CD4-positive, alpha-beta T cell treated with Interferon gamma for 1 hour (primary cell): Measurements from ENCODE around the gene CXCL6.

Experiments
- DNase-seq: peaks from one replicate; pipeline ENCODE4 v3.0.0-alpha.2; 2020

Gene CXCL6

DNA sequence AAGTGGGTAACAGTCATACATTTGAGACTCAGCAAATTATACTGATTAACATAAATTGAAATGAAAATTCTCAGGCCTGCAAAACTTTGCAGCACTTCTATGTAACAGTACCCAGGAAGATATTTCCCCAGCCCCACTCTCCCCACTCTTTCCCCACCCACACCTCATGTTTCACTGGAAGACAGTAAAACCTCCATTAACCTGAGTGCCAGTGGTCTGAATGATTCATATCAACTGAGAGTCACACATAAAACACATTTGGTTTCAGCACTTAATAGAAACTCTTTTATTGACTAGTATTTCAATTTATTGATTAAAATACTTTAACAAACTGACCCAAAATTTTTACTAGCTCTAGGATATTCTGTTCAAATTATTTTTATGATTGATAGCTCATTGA is 6.9 kb downstream of the CXCL6 start:
- no peak for DNase-seq

- no peak for DNase-seq
These were observed 7.9 kb downstream of the CXCL6 start for GRCh38 chr4:73844345-73844744.

DNA sequence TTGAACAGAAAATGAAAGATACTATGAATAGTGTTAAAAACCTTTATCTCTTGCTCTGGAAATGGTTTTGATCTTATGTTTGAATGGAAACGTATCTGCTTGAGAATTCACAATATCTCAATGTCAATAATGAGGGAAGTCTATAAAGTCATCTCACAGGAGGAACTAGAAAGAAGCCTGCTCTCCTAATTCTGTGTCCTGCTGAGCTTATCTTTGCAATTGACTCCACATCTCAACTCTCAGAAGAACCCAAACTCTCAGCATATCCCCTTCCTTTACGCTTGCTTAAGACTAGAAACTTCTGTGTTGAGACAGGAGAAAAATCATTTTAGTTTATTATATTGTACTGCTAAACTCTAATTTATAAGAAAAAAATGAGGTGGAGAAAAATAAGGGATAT is 8.3 kb downstream of the CXCL6 start:
- DNase-seq = no peak

DNA sequence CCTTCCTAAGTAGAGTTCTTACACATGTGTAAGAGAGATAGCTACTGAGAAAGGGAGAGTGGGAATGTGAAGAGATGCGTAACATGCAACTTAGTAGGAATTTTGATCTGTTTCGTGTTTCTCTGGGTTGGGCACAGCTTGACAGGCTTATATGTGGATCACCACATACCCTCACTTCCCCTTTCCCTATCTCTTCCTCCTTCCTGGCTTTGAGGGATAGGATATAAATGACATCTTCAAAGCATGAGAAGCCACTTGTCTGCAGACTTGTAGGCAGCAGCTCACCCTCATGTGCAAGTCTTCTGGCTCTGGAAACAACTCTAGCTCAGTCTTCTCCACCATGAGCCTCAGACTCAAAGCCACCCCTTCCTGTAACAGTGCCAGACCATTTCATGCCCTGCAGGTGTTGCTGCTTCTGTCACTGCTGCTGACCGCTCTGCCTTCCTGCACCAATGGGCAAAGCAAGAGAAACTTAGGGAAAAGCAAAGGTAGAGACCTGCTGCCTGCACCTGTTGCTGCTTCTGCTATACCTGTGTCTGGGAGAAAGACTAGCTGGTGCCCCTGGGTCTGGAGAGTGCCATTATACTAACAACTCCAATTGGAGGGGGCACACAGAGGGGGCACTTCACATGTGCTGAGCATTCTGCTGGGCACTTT is 11.2 kb downstream of the CXCL6 start:
- no peak for DNase-seq

GRCh38 chr4:73848183-73848777 is 11.8 kb downstream of the CXCL6 start:
- no peak for DNase-seq

- DNase-seq = no peak
These were observed 13.9 kb downstream of the CXCL6 start for GRCh38 chr4:73850261-73850970.

- DNase-seq = no peak
These were observed 14.8 kb downstream of the CXCL6 start for GRCh38 chr4:73851293-73851692.

DNA sequence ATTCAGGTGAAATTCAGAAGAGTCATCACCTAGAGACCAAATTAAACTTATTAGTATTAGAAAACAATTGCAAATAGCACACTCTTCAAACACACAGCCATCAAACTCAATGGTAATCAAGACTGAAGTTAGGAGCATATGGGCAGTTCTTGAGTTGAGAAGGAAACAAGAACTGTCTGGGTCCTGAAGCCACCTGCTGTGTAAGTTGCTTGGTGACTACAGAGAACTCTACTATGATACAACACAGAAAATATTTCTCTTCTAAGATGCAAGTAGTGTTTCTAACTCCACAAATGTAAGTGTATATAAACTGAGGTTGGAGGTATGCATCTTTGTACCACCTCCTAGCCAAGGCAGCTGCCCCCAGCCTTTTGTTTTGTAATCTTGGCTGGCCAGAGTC is 16.3 kb downstream of the CXCL6 start:
- DNase-seq = no peak

DNA sequence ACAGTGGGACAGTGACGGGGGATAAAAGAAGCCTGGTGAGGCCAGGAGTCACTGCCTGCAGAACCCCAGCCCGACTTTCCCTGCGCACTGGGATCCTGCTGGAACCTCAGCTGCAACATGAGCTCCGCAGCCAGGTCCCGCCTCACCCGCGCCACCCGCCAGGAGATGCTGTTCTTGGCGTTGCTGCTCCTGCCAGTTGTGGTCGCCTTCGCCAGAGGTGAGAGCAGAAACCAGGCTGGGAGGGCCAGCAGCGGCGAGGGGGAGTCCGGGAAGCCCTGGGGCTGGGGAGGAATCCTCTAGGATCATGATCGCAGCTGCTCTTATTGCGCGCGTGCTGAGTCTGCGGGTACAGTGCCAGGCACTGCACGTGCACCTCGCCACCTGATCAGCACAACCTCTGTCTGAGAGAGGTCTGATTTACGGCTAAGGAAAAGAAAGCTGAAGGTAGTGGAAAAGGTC is 16.8 kb downstream of the CXCL6 start, which contains the start of gene PF4V1:
PF4V1 (plus strand) TSS at position 51 of the 459 bp plus-strand sequence; CDS start at position 118, 67 bp downstream.
- DNase-seq = no peak

GRCh38 chr4:73853718-73854473 is 17.4 kb downstream of the CXCL6 start:
- DNase-seq = no peak

- no peak for DNase-seq
These were observed 18.9 kb downstream of the CXCL6 start for GRCh38 chr4:73855406-73855805.

- no peak for DNase-seq
These were observed 20.0 kb downstream of the CXCL6 start for GRCh38 chr4:73856518-73856917.

GRCh38 chr4:73859614-73860088 is 23.2 kb downstream of the CXCL6 start:
- no peak for DNase-seq

DNA sequence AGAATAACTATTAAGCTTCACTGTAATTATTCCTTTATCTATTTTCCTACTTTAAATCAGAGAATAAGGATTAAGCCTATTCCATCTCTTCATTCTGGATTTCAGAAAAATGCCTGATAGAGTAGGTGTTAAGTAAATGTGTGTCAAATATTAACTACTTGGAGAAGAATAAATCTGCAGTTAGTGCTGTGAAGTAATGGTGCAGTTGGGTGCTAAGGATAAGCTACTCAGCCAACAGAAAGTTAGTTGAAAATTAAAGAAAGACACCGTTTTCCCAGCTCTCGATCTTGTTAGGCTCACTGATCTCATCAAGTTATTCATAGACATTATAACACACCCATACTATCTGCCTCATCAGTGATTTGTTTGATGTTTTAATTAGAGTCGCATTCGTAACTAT is 23.7 kb downstream of the CXCL6 start:
- no peak for DNase-seq

DNA sequence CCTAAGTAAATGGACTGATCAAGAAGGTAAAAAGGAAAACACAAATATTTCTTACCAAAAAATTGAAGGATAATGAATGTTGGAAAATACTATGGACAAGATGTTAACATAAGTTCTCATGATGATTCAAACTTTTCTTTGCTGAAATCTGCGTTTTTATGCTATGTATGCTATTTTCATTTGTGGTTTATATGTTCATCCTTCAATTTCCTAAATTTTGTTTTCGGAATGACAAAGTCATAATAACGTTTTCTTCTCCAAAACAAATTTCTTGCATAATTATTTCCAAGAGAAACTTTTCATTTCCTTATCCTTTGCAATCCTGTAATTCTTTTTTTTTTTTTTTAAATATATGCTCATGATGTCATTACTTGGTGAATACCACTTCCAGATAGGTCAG is 24.4 kb downstream of the CXCL6 start:
- DNase-seq = no peak

GRCh38 chr4:73862322-73862721 is 25.8 kb downstream of the CXCL6 start:
- DNase-seq = no peak

- DNase-seq = no peak
These were observed 27.9 kb downstream of the CXCL6 start for GRCh38 chr4:73864365-73864764.

GRCh38 chr4:73864961-73865360 is 28.5 kb downstream of the CXCL6 start:
- no peak for DNase-seq

- DNase-seq = no peak
These were observed 29.1 kb downstream of the CXCL6 start for GRCh38 chr4:73865431-73866096.

DNA sequence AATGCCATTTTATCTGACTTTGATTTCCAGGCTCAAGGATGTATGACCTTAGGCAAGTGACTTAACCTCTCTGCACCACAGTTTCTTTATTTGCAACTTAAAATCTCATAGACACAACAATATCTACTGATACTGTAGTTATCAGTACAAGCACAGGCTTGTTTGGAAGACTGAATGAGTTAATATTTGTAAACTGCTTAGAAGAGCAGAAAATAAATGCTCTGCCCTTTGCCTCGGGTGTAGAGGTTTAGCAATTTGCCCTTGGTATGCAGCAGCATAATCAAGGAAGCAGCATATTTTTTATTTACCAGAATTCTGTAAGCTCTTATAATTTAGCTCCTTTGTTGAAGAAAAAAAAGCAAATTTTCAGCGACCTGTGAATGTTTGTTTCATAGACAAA is 29.8 kb downstream of the CXCL6 start:
- no peak for DNase-seq

DNA sequence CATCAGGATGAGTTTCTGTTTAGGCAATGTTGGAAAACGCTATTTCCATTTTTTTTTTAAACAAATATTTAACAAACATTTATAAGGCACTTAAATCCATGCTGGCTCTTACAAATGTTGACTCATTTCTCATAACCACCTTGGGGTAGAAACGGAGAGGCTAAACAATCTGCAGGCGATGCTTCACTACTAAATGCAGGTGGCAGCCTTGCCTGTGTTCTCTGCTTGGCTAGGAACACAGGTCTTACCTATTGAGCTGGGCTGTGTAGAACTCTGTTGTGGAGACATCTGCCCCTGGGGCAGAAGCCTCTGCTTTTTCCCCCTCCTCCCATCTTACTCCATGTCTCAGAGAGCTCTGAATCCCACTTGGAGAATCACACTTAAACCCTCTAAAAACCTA is 31.3 kb downstream of the CXCL6 start:
- DNase-seq = no peak
